ENCODE data around the gene MEGF9.

The MEGF9 gene

DNA sequence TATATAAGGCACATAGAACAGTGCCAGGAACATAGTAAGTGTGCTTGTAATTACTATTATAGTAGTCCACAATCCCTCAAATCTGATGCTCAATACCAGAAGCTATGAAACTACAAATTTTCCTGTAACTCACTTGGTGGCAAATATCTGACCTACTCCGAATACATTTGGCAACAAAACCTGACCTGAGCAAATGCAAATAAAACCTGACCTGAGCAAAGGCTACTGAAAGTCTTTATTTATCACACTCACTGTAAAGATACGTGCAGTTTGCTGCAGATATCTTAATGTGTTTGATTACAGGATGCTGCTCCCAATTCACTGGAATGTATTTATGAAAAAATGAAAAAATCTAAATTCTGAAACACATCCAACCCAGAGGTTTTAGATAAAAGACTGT lies 7.1 kb downstream of the MEGF9 start:
- H3K4me3 ChIP-seq: no peak overlapping the region

DNA sequence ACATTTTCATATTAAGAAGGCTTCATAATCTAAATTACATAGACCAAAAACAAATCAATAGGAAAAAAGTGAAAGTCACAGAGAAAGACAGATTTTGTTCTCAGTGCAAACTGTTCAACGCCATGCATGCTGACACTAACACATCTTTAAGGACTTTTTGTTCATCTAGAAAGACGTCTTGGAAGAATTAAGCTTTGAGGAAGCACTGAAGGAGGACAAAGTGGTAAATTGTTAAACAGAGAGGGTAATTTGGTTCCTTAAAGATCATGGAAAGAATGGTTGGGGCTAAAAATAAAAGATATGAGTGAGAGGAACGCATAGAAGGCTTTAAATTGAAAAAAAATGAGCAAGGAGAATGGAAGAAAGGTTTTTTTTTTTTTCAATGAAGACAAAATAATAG lies 9.1 kb downstream of the MEGF9 start:
- Histone ChIP-seq H3K4me3 (no peak overlapping the region), H3K27ac (no peak overlapping the region)
- TF ChIP-seq, protein P1, sequence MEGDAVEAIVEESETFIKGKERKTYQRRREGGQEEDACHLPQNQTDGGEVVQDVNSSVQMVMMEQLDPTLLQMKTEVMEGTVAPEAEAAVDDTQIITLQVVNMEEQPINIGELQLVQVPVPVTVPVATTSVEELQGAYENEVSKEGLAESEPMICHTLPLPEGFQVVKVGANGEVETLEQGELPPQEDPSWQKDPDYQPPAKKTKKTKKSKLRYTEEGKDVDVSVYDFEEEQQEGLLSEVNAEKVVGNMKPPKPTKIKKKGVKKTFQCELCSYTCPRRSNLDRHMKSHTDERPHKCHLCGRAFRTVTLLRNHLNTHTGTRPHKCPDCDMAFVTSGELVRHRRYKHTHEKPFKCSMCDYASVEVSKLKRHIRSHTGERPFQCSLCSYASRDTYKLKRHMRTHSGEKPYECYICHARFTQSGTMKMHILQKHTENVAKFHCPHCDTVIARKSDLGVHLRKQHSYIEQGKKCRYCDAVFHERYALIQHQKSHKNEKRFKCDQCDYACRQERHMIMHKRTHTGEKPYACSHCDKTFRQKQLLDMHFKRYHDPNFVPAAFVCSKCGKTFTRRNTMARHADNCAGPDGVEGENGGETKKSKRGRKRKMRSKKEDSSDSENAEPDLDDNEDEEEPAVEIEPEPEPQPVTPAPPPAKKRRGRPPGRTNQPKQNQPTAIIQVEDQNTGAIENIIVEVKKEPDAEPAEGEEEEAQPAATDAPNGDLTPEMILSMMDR (IDR thresholded peaks at IDR 0.05): no peak
- no peak for DNase-seq (ENCODE audit: low spot score)

More for the DNA sequence above, 7.1 kb downstream of the MEGF9 start:
- no peak overlapping the region for H3K27ac ChIP-seq
- TF ChIP-seq, protein P1 (IDR thresholded peaks at IDR 0.05): no peak
- no peak for DNase-seq (ENCODE audit: low spot score)

DNA sequence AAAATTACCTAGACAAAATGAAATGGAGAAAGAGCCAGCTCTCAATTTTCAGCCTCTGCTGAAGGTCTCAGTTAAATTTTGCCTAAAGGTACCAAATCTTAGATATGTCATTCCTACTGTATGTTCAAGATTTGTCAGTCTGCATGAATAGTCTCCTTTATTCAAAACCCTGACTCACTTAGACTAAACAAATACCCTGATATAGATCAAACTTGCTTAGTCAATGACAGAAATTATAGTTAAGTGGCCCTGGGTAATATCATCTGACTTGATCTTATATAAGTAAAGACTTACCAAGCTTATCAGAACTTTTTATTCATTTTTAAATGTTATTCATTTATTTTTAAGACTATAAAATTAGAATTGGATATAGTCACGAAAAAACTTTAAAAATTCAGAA lies 12.2 kb downstream of the MEGF9 start:
- no peak for DNase-seq (ENCODE audit: low spot score)
- Histone ChIP-seq H3K27ac (no peak overlapping the region), H3K4me3 (no peak overlapping the region)
- TF ChIP-seq, protein P1 (IDR thresholded peaks at IDR 0.05): no peak

DNA sequence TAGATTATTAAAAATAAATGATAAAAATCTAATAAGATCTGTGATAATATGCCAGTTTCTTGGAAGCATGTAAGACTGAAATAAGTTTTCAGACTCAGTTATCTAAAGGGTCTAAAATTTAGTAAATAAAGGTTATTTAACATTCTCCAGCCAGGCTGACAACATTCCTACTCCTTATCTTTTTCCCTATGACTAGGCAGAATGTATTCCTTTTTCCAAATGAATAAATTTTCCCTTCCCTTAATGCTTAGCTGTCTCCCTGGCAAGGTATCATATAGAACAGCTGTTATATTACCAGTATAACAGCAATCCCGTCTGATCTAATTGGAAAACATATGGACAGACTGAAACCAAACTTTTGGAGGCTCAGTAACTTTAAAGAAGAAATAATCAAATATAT lies 13.0 kb downstream of the MEGF9 start:
- TF ChIP-seq, protein P1 (IDR thresholded peaks at IDR 0.05): no peak
- DNase-seq (ENCODE audit: low spot score): no peak

DNA sequence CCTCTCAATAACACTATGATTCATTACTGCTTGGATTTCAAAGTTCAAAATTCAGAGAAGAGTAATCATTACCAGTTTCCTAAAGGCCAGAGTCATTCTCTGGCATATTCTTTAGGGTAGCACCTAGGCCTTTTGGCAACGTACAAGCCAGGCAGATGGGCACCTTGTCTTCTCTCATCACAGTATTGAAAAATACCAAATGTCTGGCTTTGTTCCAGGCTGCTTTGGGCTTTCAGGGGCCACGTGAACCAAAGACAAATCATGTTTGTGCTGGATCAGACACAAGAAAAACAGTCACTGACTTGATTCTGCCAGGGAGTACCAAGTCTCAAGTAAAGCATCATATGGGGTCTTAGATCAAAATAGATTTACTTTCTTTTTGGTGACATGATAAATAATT lies 15.5 kb downstream of the MEGF9 start:
- TF ChIP-seq, protein P1 (IDR thresholded peaks at IDR 0.05): no peak
- no peak for DNase-seq (ENCODE audit: low spot score)
- no peak overlapping the region for H3K4me3 ChIP-seq
- H3K27ac ChIP-seq: no peak overlapping the region

More for the DNA sequence above, 13.0 kb downstream of the MEGF9 start:
- Histone ChIP-seq H3K27ac (no peak overlapping the region), H3K4me3 (no peak overlapping the region)

DNA sequence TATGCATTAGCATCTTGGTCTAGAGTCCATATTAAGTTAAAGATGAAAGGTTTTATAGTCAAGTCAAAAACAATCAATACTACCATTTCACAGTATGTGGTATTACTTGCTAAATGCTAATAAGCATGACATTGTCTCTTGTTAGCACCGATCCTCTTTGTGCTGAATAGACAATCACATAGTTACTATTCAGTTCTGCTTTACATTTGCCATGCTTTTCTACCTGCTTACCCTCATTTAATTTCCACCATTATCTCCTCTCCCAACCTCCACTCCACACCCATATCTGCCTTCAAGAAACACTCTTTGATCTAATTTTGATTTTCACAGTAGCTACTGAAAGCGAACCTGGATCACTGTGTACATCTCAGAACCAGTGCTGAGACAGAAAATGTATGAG lies 16.8 kb downstream of the MEGF9 start:
- H3K27ac ChIP-seq: no peak overlapping the region
- H3K4me3 ChIP-seq: no peak overlapping the region
- no peak for DNase-seq (ENCODE audit: low spot score)
- TF ChIP-seq, protein P1 (IDR thresholded peaks at IDR 0.05): no peak

DNA sequence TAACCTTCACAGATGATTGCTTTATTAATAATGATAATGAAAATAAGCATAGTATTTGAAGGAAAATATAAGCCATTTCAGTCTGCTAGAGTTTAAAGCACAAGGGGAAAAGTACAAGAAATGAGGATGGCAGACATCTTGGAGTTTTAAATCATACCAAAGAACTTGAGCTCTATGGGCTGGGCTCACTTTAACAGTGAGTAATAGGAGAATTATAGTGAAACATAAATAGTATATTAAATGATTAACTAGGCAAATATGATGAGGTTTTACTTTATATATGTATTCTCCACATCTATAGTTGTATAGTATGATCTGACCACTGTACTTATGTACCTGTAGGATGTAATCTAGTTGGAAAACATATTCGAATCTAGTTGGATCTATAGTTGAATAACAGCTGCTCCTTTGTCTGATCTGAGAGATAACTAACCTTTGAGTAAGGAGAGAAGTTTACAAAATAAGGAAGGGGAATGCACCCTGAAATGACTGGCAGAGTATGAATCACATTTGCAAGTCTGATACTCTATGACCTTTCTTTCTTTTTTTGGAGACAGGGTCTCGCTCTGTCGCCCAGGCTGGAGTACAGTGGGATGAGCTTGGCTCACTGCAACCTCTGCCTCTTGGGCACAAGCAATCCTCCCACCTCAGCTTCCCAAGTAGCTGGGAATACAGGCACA lies 17.6 kb downstream of the MEGF9 start:
- no peak for DNase-seq (ENCODE audit: low spot score)
- TF ChIP-seq, protein P1 (IDR thresholded peaks at IDR 0.05): no peak
- Histone ChIP-seq H3K4me3 (no peak overlapping the region), H3K27ac (no peak overlapping the region)
